K562 (cell line): ENCODE results near the gene GTF3C6. TPM values are rescaled to one million over a fixed set of nuclear protein-coding genes. Genes with fewer than 3 reads are reported as not detected.

Experiments
- ATAC-seq: fragments of 200-7000 bp; cut with Tn5 transposase; 3 replicates; pipeline ENCODE4 v1.9.1; 2020; ENCODE audit warnings: moderate library complexity
- BruUV-seq: library from RNA; stranded (reverse); fragments of 400-500 nt; replicated peaks from 2 replicates; lab custom pipeline; 2021; lab: Mats Ljungman, UMichigan
- CTCF ChIA-PET: fragments of 300-600 bp; formaldehyde crosslinking; extraction: SDS; loops from one replicate; lab custom pipeline; 2021; ENCODE audit warnings: low intra/inter-chr PET ratio; lab: Yijun Ruan, JAX
- POLR2A ChIA-PET: fragments of 300-600, 350-650 bp; sonication (Branson Sonifier 250); formaldehyde crosslinking; extraction: SDS; loops from one replicate; lab custom pipeline; 2021; ENCODE audit warnings: antibody characterized with exemption, inconsistent platforms; lab: Yijun Ruan, JAX
- DNase-seq, 4 experiments: peaks; one replicate each; pipeline versions ENCODE4 v3.0.0 to v3.0.0-alpha.2; 2011 to 2018; ENCODE audit warnings: low spot score in 3 of 4, mixed read lengths in 3 of 4; ENCODE audit errors: extremely low read depth in 1 of 4
- FAIRE-seq: peaks from 2 replicates; lab custom pipeline; 2011; peaks lifted over from hg19 to GRCh38; lab: Jason Lieb, UNC
- H2AFZ ChIP-seq: 2 replicates; pipeline ENCODE4 v1.6.0; 2011; ENCODE audit warnings: low read depth, low read length, control low read depth, inconsistent platforms
- H3K27ac ChIP-seq: fragments of 200-600 bp; 3 replicates; pipeline ENCODE4 v1.8.0; 2011; ENCODE audit warnings: low read depth, mild to moderate bottlenecking, control low read depth, inconsistent platforms, low read length, moderate library complexity, mixed read lengths; ENCODE audit errors: extremely low read depth
- H3K27me3 ChIP-seq, 2 experiments: fragments of 300-600 bp in 1 of 2; 2 replicates in 1 of 2; 3 replicates in 1 of 2; pipeline versions ENCODE4 v1.6.0 to v1.8.0; 2011; ENCODE audit warnings: inconsistent platforms in 2 of 2, low read length in 2 of 2, mild to moderate bottlenecking in 1 of 2, mixed read lengths in 1 of 2, moderate library complexity in 1 of 2; ENCODE audit not compliant: control insufficient read depth in 2 of 2, insufficient read depth in 2 of 2
- H3K36me3 ChIP-seq: fragments of 300-600 bp; 3 replicates; pipeline ENCODE4 v1.8.0; 2011; ENCODE audit warnings: mild to moderate bottlenecking, low read length, inconsistent platforms; ENCODE audit not compliant: control insufficient read depth, insufficient read depth
- H3K4me1 ChIP-seq, 2 experiments: fragments of 200-600 bp in 1 of 2; replicated peaks in 1 of 2; 2 replicates in 1 of 2; 3 replicates in 1 of 2; pipeline versions ENCODE4 v1.5.1 to v1.8.0; 2011; ENCODE audit warnings: inconsistent platforms in 2 of 2, low read length in 2 of 2, mild to moderate bottlenecking in 1 of 2, mixed read lengths in 1 of 2, moderate library complexity in 1 of 2; ENCODE audit not compliant: control insufficient read depth in 2 of 2, insufficient read depth in 2 of 2
- H3K4me2 ChIP-seq: 2 replicates; pipeline ENCODE4 v1.6.1; 2011; ENCODE audit warnings: low read length, control low read depth, inconsistent platforms, mixed read lengths; ENCODE audit not compliant: insufficient read depth
- H3K4me3 ChIP-seq: fragments of 200-600 bp; sonication (generic), shearing (Covaris generic); 2 replicates; pipeline ENCODE4 v1.5.1; 2016; ENCODE audit warnings: control low read depth, inconsistent platforms
- H3K79me2 ChIP-seq: fragments of 200-600 bp; 3 replicates; pipeline ENCODE4 v1.8.0; 2011; ENCODE audit warnings: low read length, inconsistent platforms; ENCODE audit not compliant: control insufficient read depth, insufficient read depth
- H3K9ac ChIP-seq, 2 experiments: 2 replicates each; pipeline versions ENCODE4 v1.6.0 to v1.6.1; 2011; ENCODE audit warnings: low read depth in 2 of 2, low read length in 2 of 2, control low read depth in 1 of 2, inconsistent platforms in 1 of 2, mild to moderate bottlenecking in 1 of 2, mixed read lengths in 1 of 2; ENCODE audit not compliant: insufficient read depth in 1 of 2
- H3K9me1 ChIP-seq: one replicate; pipeline ENCODE4 v1.6.0; 2011; ENCODE audit warnings: inconsistent platforms, mild to moderate bottlenecking, low read length, moderate library complexity; ENCODE audit not compliant: control insufficient read depth, insufficient read depth
- H3K9me3 ChIP-seq: replicated peaks from 2 replicates; pipeline ENCODE4 v1.5.1; 2011; ENCODE audit warnings: low read depth, low read length, inconsistent platforms; ENCODE audit not compliant: control insufficient read depth, insufficient read depth
- H4K20me1 ChIP-seq: replicated peaks from 2 replicates; pipeline ENCODE4 v1.6.1; 2011; ENCODE audit warnings: low read length, inconsistent platforms, mixed read lengths; ENCODE audit not compliant: control insufficient read depth, insufficient read depth
- CTCF ChIP-seq, 3 experiments: IDR thresholded peaks in 2 of 3; conservative IDR thresholded peaks in 1 of 3; 2 replicates each; pipeline ENCODE4 v1.5.1; 2011 to 2012; ENCODE audit warnings: low read length in 3 of 3, mild to moderate bottlenecking in 3 of 3, control low read depth in 2 of 3, improper control_type of control experiment in 1 of 3, inconsistent platforms in 1 of 3, low read depth in 1 of 3, mixed read lengths in 1 of 3, moderate library complexity in 1 of 3; ENCODE audit not compliant: insufficient read depth in 2 of 3
- LCOR ChIP-seq: sonication (generic); formaldehyde crosslinking; IDR thresholded peaks from 2 replicates; pipeline ENCODE4 v1.8.0; 2022; ENCODE audit warnings: mild to moderate bottlenecking, missing genetic modification reagents
- MCM3 ChIP-seq: fragments of 450-650 bp; IDR thresholded peaks from 2 replicates; pipeline ENCODE4 v1.6.1; 2016
- NCOA6 ChIP-seq: fragments of 450-650 bp; IDR thresholded peaks from 2 replicates; pipeline ENCODE4 v1.6.1; 2017; ENCODE audit warnings: mild to moderate bottlenecking
- PCBP1 ChIP-seq: fragments of 200-400 bp; formaldehyde crosslinking; IDR thresholded peaks from 2 replicates; pipeline ENCODE4 v1.6.1; 2018; ENCODE audit warnings: mild to moderate bottlenecking, low read depth, low read length; ENCODE audit not compliant: poor library complexity, severe bottlenecking
- PHF21A ChIP-seq: fragments of 450-650 bp; IDR thresholded peaks from 2 replicates; pipeline ENCODE4 v1.6.1; 2017; ENCODE audit warnings: low read depth, borderline replicate concordance
- SIX5 ChIP-seq, 2 experiments: IDR thresholded peaks; 2 replicates each; pipeline ENCODE4 v1.6.1; 2011; ENCODE audit warnings: low read length in 2 of 2, borderline replicate concordance in 1 of 2, low read depth in 1 of 2, mild to moderate bottlenecking in 1 of 2, moderate library complexity in 1 of 2; ENCODE audit not compliant: insufficient read depth in 1 of 2
- SMC3 ChIP-seq: conservative IDR thresholded peaks from 2 replicates; pipeline ENCODE4 v1.6.1; 2011; ENCODE audit warnings: low read depth, low read length, improper control_type of control experiment; ENCODE audit not compliant: insufficient read depth
- TAF7 ChIP-seq: fragments of 450-650 bp; IDR thresholded peaks from 2 replicates; pipeline ENCODE4 v1.6.1; 2016; ENCODE audit warnings: missing genetic modification characterization, missing compliant biosample characterization
- ZC3H8 ChIP-seq: fragments of 450-650 bp; IDR thresholded peaks from 2 replicates; pipeline ENCODE4 v1.6.1; 2017
- ZFP30 ChIP-seq: fragments of 250-450 bp; sonication (Bioruptor Pico); IDR thresholded peaks from 2 replicates; pipeline ENCODE4 v1.8.0; 2022; ENCODE audit warnings: moderate library complexity, mild to moderate bottlenecking, inconsistent platforms, borderline replicate concordance
- ZNF175 ChIP-seq: fragments of 200-800 bp; sonication (Bioruptor generic); IDR thresholded peaks from 2 replicates; pipeline ENCODE4 v1.6.1; 2016; ENCODE audit warnings: low read depth, mild to moderate bottlenecking, missing genetic modification characterization, missing compliant biosample characterization
- ZNF197 ChIP-seq: fragments of 200-800 bp; sonication (Bioruptor generic); IDR thresholded peaks from 2 replicates; pipeline ENCODE4 v1.6.1; 2016; ENCODE audit warnings: low read depth, missing genetic modification characterization, missing compliant biosample characterization
- ZNF239 ChIP-seq: fragments of 250-450 bp; sonication (Bioruptor Pico); IDR thresholded peaks from 2 replicates; pipeline ENCODE4 v1.4.0; 2020; ENCODE audit warnings: mild to moderate bottlenecking
- ZNF311 ChIP-seq: fragments of 250-450 bp; sonication (Bioruptor Pico); IDR thresholded peaks from 2 replicates; pipeline ENCODE4 v1.4.0; 2020; ENCODE audit warnings: mild to moderate bottlenecking, moderate library complexity
- WGBS: fragments of 100-300 bp; shearing (Covaris generic); methylation state at CpG from one replicate; pipeline ENCODE4 v1.1.6; 2016; ENCODE audit warnings: low coverage, mixed read lengths; ENCODE audit not compliant: insufficient coverage; ENCODE audit errors: missing lambda C conversion rate; 5-methylcytosine and 5-hydroxymethylcytosine counted together
- in situ Hi-C: fragments of 300-500 bp; cut with MboI; formaldehyde crosslinking; loops from 4 replicates; pipeline ENCODE4 v1.15.0; 2018; ENCODE audit warnings: inconsistent platforms, mixed read lengths
- intact Hi-C: fragments of 100-400 bp; cut with micrococcal nuclease; formaldehyde crosslinking; loops from 2 replicates; pipeline ENCODE4 v1.14.2; 2022
- polyA plus RNA-seq, 8 experiments: library from polyadenylated mRNA; depleted of rRNA in 4 of 8; stranded (reverse) in 5 of 8; unstranded in 3 of 8; fragments of >200 nt; fragmentation: Nextera tagmentation in 2 of 8; fragmentation: Illumina TruSeq in 1 of 8; extraction: Ambion mirVana in 2 of 8; extraction: Trizol in 1 of 8; gene quantifications; 2 replicates each; pipeline versions ENCODE4 v1.2.1 to v1.2.3, GENCODE V29; 2011 to 2014; ENCODE audit warnings: inconsistent platforms in 1 of 8, missing spikeins in 1 of 8
- total RNA-seq, 7 experiments: library from RNA; depleted of rRNA in 6 of 7; stranded (reverse); fragments of >200 nt in 6 of 7; fragmentation: Illumina TruSeq in 2 of 7; extraction: Trizol in 2 of 7; gene quantifications; 2 replicates each; pipeline versions ENCODE4 v1.2.1 to v1.2.3, GENCODE V29; 2011 to 2021; ENCODE audit warnings: low replicate concordance in 1 of 7
- TF ChIP-seq, protein P1 (sequence below), 2 experiments: fragments of 150-350 bp in 1 of 2; IDR thresholded peaks; 2 replicates each; pipeline ENCODE4 v1.6.1; 2012 to 2016; ENCODE audit warnings: low read depth in 2 of 2, low read length in 2 of 2, mild to moderate bottlenecking in 1 of 2, moderate library complexity in 1 of 2

Gene GTF3C6
- total and polyA plus RNA-seq, 9 of the 15 experiments (the other 6 are each of a cell fraction or from before 2014, with no cell fraction given): 37.6 to 140 (median 111) TPM

- Histone ChIP-seq H3K36me3 (peaks cover 92% of the 10 kb centered on the region), H3K79me2 (peaks cover 16% of the 10 kb centered on the region; the same call in 1 of the 3 replicates), H3K9me1 (no peaks in the 10 kb centered on the region), H3K4me2 (no peak overlapping the region), H3K9ac (no peak overlapping the region), H3K27ac (no peak overlapping the region), H3K27me3 (no peaks in the 10 kb centered on the region), H4K20me1 (0 out of 2 replicates have a peak, but pooled peaks cover 3% of the 10 kb centered on the region), H3K4me3 (no peak overlapping the region), H3K9me3 (no peaks in the 10 kb centered on the region), H3K4me1 (no peaks in the 10 kb centered on the region), H2AFZ (no peak overlapping the region)
- in situ Hi-C loops: no loop called here
- POLR2A ChIA-PET: interaction anchor here (0.6 to 1.4 kb wide), 6 partner anchors 10 to 944 kb away, joined by 3 to 4 read pairs (median 3); no protein-coding TSS in a partner anchor
- WGBS: 50% methylated on average over 2 of the region's 2 CpGs
- DNase-seq (peak in 3 of 4 experiments; percentile 27 to 40 (median 33)), ATAC-seq (peak; percentile 86), FAIRE-seq (no peak)
- CTCF ChIA-PET: interaction anchor here (0.6 to 1.8 kb wide), 5 partner anchors 245 to 1031 kb away, joined by 3 to 9 read pairs (median 4); no protein-coding TSS in a partner anchor
- intact Hi-C loops: loop anchor here (2.0 to 10.0 kb wide), 3 partner anchors 199 to 463 kb away; a partner anchor contains a TSS
- BruUV-seq: no TSS peak
- TF ChIP-seq, protein P1, sequence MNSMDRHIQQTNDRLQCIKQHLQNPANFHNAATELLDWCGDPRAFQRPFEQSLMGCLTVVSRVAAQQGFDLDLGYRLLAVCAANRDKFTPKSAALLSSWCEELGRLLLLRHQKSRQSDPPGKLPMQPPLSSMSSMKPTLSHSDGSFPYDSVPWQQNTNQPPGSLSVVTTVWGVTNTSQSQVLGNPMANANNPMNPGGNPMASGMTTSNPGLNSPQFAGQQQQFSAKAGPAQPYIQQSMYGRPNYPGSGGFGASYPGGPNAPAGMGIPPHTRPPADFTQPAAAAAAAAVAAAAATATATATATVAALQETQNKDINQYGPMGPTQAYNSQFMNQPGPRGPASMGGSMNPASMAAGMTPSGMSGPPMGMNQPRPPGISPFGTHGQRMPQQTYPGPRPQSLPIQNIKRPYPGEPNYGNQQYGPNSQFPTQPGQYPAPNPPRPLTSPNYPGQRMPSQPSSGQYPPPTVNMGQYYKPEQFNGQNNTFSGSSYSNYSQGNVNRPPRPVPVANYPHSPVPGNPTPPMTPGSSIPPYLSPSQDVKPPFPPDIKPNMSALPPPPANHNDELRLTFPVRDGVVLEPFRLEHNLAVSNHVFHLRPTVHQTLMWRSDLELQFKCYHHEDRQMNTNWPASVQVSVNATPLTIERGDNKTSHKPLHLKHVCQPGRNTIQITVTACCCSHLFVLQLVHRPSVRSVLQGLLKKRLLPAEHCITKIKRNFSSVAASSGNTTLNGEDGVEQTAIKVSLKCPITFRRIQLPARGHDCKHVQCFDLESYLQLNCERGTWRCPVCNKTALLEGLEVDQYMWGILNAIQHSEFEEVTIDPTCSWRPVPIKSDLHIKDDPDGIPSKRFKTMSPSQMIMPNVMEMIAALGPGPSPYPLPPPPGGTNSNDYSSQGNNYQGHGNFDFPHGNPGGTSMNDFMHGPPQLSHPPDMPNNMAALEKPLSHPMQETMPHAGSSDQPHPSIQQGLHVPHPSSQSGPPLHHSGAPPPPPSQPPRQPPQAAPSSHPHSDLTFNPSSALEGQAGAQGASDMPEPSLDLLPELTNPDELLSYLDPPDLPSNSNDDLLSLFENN (IDR thresholded peaks at IDR 0.05; ENCODE audit: low read depth in 2 of 2, low read length in 2 of 2): no peak
- TF ChIP-seq TAF7 (tag) (no peak), CTCF (IDR thresholded peaks at IDR 0.05 in 2 of 3, conservative IDR thresholded peaks at IDR 0.05 in 1 of 3; ENCODE audit: insufficient read depth in 2 of 3, low read depth in 1 of 3, low read length in 3 of 3) (peak; percentile 36 to 74 (median 52); a peak in 5 of 6 replicates), ZNF197 (CRISPR knock-in tag) (no peak), ZC3H8 (no peak), MCM3 (no peak), ZNF311 (no peak), LCOR (CRISPR knock-in tag) (no peak), PHF21A (peak; percentile 63; the same call in 1 of the 2 replicates), SIX5 (IDR thresholded peaks at IDR 0.05; ENCODE audit: borderline replicate concordance in 1 of 2, insufficient read depth in 1 of 2, low read depth in 1 of 2, low read length in 2 of 2) (no peak), ZFP30 (CRISPR knock-in tag) (no peak), PCBP1 (no peak), ZNF175 (CRISPR knock-in tag) (no peak), NCOA6 (no peak), ZNF239 (no peak), SMC3 (0 out of 2 replicates have a peak, but pooled peaks have one; percentile 17)
Measured at GRCh38 chr6:111011360-111012142, 53.0 kb downstream of the GTF3C6 start.
